COR-L47 (cell line): Measurements from ENCODE around the gene OR4A47.
"Not testable (repeated sequence)": the region's sequence is repeated elsewhere in the genome, so short reads cannot be mapped to it uniquely, and the experiment has no call there.

Source experiments
- DNase-seq: peaks from one replicate; lab custom pipeline; 2025; lab: John Stamatoyannopoulos, UW

The OR4A47 gene

GRCh38 chr11:48488493-48488892 is at the start of gene OR4A47:
Gene OR4A47, plus strand, starts transcription at chr11:48488793. Its CDS starts 0 bp downstream, at chr11:48488793.
- not testable (repeated sequence) for DNase-seq

GRCh38 chr11:48455909-48456308 is 32.7 kb upstream of the OR4A47 start:
- DNase-seq = not testable (repeated sequence)

- DNase-seq = not testable (repeated sequence)
These were observed 14.6 kb upstream of the OR4A47 start for GRCh38 chr11:48473966-48474365.

- not testable (repeated sequence) for DNase-seq
These were observed 13.9 kb upstream of the OR4A47 start for GRCh38 chr11:48474703-48475102.

GRCh38 chr11:48506169-48506568 is 17.6 kb downstream of the OR4A47 start:
- DNase-seq = not testable (repeated sequence)

GRCh38 chr11:48538991-48539390 is 50.4 kb downstream of the OR4A47 start:
- DNase-seq = no peak
